ENCODE results near the gene ALS2CL.

The ALS2CL gene

DNA sequence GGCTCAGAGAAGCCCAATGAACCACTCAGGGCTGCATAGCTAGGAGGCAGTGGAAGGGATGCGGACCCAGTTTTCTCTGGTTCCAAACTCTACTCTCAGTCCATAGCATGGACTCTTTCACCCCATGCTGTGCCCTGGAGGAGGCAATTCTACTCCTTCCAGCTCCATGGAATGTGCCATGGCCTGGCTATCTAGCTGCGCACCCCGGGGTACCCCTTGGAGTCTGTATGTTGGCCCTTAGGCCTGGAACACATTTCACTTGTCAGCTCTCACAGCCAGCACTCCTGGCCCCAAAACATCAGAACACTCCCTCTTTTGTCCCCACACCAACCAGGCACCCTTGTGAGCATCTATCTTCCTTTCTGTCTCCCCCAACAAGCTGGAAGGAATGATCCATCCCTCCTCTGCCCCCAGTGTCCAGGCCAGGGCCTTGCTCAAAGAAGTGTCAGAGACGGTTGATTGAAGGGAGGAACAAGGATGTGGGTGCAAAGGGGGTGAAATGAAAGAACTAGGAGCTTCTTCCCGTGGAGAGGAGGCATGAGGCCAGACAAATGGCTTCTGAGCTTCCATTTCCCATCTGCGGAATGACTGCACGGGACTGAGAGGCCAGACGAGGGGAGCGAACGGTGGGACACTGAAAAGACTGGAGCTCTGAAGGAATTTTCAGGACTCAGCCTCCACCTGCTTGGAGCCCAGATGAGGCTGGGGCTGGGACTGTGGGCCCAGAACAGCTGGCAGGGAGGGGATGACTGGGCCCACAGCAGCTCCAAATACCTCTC, 21.4 kb upstream of the ALS2CL start:
- FAIRE-seq (no peak), DNase-seq (ENCODE audit: insufficient read length, low spot score) (no peak)
- TF ChIP-seq, protein P1, sequence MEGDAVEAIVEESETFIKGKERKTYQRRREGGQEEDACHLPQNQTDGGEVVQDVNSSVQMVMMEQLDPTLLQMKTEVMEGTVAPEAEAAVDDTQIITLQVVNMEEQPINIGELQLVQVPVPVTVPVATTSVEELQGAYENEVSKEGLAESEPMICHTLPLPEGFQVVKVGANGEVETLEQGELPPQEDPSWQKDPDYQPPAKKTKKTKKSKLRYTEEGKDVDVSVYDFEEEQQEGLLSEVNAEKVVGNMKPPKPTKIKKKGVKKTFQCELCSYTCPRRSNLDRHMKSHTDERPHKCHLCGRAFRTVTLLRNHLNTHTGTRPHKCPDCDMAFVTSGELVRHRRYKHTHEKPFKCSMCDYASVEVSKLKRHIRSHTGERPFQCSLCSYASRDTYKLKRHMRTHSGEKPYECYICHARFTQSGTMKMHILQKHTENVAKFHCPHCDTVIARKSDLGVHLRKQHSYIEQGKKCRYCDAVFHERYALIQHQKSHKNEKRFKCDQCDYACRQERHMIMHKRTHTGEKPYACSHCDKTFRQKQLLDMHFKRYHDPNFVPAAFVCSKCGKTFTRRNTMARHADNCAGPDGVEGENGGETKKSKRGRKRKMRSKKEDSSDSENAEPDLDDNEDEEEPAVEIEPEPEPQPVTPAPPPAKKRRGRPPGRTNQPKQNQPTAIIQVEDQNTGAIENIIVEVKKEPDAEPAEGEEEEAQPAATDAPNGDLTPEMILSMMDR (IDR thresholded peaks at IDR 0.05; ENCODE audit: insufficient read depth, missing control alignments) = no peak

DNA sequence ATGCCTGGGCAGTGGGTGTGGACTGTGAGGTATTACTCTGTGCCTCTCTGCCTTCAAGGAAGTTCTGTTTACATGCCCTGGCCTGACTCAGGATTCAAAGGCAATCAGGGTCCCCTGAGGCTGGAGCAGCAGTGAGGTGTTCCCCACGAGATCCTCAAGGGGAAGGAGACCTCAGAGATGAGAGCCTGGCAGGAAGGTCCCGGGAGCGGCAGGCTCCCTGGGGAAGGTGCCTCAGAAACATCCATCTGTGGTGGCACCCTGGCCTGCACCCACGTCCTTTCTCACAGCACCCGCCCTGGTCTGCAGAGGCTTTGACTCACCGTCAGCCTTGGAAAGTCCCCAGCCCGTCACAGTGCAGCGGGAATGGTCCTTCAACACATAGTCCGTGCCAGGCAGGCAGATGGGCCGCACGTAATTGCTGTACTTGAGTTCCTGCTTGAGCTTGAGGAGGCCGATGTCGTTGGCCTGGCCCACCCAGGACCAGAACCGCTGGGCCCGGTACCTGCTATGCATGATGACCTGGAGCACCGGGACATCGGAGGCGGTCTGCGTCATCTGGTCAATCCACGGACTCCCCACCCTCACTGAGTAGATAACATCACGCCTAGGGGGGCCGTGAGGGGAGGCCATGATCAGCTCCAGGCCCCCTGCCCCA, 20.5 kb upstream of the ALS2CL start:
- TF ChIP-seq, protein P1 (IDR thresholded peaks at IDR 0.05; ENCODE audit: insufficient read depth, missing control alignments) = no peak
- DNase-seq (ENCODE audit: insufficient read length, low spot score) (no peak), FAIRE-seq (no peak)

DNA sequence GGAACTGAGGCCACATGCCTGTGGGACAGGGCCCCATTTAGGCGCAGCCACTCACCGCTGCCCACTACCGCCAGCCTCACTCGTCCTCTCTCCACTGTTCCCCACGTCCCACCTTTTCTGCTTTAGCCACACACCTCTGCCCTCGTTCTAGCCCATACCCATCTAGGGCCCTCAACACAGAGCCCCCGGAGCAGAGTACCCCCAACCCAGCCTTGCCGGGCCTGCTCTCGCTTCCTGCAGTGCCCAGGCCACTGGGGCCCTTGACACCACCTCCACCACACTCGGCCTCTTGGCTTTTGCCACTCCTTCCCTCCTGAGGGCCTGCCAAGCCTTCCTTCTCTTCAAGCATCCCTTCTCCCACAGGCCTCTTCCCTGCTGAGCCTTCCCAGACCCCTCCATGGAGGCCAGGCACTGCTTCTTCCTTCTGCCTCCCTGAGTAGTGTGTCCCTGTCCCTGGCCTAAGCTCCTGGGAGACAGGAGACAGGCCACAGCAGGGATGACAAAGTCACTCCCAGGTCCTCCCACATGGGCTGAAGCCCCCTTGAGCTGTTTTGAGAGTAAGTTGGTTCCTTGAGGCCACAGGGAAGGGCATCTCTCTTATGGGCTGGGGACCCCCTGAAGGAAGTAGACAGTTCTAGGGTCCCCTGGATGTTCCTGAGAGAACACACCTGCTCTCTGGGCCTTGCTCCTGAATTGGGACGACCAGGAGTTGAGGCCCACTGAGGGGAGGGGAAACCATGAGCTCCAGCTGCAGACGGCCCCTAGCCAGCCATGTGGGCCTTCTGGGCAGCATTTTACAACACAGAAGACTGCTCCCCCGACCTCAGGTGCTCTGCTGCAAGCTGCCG, 19.8 kb upstream of the ALS2CL start:
- TF ChIP-seq, protein P1 (IDR thresholded peaks at IDR 0.05; ENCODE audit: insufficient read depth, missing control alignments) = no peak
- no peak for FAIRE-seq
- no peak for DNase-seq (ENCODE audit: insufficient read length, low spot score)

DNA sequence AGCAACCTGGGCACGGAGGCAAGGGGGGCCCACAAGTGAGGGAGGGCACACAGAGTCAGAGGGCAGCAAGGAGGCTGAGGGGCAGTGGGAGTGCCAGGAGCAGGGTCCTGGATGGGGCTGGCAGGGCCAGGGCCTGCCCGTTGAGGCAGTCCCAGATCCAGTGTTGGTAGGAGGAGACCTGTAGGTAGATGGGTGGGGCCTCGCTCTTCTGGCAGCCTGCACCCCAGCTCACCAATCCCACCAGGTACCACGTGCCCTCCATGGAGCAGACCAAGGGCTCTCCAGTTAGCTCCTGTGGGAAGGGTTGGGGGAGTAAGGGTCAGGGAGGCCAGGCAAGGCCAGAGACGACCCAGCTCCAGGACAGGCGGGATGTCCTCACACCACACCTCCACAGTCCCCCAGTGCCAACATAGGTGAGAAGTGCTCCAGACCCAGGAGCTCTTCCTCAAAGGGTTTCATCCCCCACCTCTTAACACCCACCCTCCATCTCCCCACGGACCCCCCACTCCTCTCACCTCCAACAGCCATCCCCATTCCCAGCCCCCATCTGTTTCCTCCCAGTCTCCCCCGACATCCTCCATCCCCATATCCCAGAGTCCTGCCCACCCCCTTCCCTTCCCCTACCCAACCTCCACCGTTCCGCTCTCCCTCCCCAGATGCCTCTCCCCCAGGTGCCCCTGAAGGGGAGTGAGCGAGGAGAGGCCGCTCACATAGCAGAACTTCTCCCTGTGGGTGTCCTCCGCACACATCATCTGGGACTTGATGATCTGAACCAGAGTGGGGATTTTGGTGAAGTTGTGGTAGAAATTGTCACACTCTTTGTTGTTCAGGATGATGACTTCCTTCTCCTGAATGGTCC, 18.9 kb upstream of the ALS2CL start:
- TF ChIP-seq, protein P1 (IDR thresholded peaks at IDR 0.05; ENCODE audit: insufficient read depth, missing control alignments) = no peak
- DNase-seq (ENCODE audit: insufficient read length, low spot score) = no peak
- no peak for FAIRE-seq

DNA sequence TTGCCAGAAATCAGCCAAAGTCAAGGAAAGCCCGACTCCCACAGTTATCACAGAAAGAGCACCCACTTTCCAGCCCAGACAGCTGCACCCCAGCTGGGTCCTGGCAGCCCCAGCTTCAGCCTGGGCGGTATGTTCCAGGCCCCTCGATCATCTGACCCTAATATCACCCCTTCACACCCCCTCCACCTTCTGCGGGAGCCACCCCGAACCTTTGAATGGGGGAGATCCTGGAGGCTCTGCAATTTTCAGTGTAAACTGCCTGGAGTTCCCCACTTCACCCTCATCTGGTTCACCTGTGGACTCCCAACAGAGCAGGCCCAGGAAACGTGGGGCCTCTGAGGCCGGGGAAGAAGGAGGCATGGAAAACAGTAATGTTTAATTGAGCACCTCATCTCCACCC, 18.3 kb upstream of the ALS2CL start:
- no peak for FAIRE-seq

DNA sequence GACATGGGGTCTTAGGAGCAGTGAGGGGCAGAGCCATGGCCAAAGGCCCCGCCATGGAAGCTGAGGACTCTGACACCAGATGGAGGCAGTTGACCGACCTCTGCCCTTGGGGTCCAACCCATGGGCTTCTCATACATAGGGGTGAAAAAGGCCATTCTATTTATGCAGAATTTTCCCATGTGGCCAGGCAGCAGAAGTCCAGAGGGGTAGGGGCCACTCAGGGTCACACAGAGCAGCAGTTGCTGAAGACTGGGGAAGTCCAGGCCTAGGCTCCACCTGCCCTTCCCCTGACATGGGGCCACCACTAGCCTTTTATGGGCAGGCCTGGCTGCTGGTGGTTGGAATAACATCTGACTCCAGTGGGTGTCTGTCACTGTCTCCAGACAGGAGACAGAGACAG, 17.8 kb upstream of the ALS2CL start:
- DNase-seq (ENCODE audit: insufficient read length, low spot score) = no peak

More for the DNA sequence above, 18.3 kb upstream of the ALS2CL start:
- DNase-seq (ENCODE audit: insufficient read length, low spot score) = no peak
- TF ChIP-seq, protein P1 (IDR thresholded peaks at IDR 0.05; ENCODE audit: insufficient read depth, missing control alignments) = no peak

More for the DNA sequence above, 17.8 kb upstream of the ALS2CL start:
- no peak for FAIRE-seq
- TF ChIP-seq, protein P1 (IDR thresholded peaks at IDR 0.05; ENCODE audit: insufficient read depth, missing control alignments) = no peak

Data from D721Med (cell line).